Fibroblast of upper back skin (primary cell): ENCODE data around the gene SLC25A39.

Source experiments
- DNase-seq: peaks from one replicate; pipeline ENCODE4 v3.0.0-alpha.2; 2013

SLC25A39 gene

GRCh38 chr17:44272321-44272951, 52.2 kb downstream of the SLC25A39 start:
- DNase-seq: no peak
